ENCODE data around the gene DNAH6. TPM values are rescaled to one million over a fixed set of nuclear protein-coding genes. Genes with fewer than 3 reads are reported as not detected.

The DNAH6 gene
- total RNA-seq, 4 donors from 2014 or later = 3.2 to 9.3 (median 6.3) TPM

DNA sequence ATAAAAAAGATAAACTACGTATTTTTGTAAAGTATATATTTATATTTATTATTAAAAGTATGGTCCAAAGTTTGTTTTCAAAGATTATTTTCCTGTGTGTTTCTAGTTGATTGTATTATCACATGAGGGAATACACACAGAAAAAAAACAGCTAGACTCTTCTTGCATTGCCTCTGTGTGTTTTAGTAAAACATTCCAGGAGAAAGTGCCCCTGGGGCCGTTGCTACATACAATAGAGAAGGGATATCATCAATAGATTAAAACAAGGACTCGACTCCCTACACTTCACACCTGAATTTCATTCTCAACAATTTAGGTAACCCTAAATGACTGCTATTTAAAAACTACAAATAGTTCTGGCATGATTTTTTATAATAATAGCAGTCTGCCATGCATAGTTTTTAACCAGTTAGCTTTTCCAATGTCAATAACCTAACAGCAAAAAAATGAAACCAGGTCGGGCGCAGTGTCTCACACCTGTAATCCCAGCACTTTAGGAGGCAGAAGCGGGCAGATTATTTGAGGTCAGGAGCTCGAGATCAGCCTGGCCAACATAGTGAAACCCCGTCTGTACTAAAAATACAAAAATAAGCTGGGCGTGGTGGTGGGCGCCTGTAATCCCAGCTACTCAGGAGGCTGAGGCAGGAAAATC is 171.3 kb downstream of the DNAH6 start:
- Histone ChIP-seq H3K27ac (peak overlapping the region in 2 of 3 donors; percentile 12 to 17), H3K4me3 (replicated peaks in 1 of 3) (no peak overlapping the region), H3K36me3 (no peaks in the 10 kb centered on the region), H3K27me3 (no peaks in the 10 kb centered on the region), H3K4me1 (peaks cover 5 to 8% of the 10 kb centered on the region in 2 donors), H3K9me3 (no peaks in the 10 kb centered on the region)
- DNase-seq = no peak
- intact Hi-C loops (cut with DNase I) = no loop called here
- WGBS, 2 donors = 80 to 81% methylated on average over 10 of the region's 10 CpGs
- TF ChIP-seq, protein P1, sequence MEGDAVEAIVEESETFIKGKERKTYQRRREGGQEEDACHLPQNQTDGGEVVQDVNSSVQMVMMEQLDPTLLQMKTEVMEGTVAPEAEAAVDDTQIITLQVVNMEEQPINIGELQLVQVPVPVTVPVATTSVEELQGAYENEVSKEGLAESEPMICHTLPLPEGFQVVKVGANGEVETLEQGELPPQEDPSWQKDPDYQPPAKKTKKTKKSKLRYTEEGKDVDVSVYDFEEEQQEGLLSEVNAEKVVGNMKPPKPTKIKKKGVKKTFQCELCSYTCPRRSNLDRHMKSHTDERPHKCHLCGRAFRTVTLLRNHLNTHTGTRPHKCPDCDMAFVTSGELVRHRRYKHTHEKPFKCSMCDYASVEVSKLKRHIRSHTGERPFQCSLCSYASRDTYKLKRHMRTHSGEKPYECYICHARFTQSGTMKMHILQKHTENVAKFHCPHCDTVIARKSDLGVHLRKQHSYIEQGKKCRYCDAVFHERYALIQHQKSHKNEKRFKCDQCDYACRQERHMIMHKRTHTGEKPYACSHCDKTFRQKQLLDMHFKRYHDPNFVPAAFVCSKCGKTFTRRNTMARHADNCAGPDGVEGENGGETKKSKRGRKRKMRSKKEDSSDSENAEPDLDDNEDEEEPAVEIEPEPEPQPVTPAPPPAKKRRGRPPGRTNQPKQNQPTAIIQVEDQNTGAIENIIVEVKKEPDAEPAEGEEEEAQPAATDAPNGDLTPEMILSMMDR (IDR thresholded peaks at IDR 0.05) = no peak
- no peak for TF ChIP-seq POLR2A (IDR thresholded peaks at IDR 0.05)

DNA sequence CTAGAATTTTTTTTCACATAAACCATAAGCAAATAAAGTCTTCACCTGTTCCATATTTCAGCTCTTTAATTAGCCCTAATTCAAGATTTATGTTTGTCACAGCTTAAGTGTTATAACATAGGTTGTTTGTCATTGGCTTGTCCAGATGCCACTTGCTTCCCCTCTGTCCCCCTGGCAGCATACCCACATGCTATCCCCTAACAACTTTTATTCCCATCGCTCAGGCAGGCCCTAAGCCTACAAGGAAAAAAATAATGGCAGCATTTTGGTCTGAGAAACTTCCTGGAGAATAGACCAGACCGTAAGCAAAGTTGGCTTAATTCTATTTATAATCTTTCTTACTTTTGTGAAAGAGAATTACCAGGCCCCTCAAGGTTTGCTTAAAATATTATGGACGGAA is 173.9 kb downstream of the DNAH6 start:
- intact Hi-C loops (cut with DNase I) = no loop called here

DNA sequence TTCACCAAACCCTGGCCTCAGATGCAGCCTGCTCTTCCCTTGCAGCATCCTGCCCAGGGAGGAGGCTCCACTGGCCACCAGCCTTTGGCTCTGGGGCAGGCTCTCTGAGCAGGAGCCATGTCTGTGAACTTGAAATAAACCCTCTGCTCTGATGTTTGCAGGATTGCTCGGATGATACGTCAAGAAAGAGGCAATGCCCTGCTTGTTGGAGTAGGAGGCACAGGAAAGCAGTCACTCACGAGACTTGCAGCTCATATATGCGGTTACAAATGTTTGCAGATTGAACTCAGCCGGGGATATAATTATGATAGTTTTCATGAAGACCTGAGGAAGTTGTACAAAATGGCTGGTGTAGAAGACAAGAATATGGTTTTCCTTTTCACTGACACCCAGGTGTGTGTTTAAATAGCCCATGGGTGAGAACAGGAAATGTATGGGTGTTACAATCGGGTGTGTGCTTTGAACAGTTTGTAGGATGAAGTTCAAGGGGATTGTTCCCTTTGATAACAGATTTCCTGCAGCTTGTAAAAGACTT is 177.9 kb downstream of the DNAH6 start:
- Histone ChIP-seq H3K9me3 (no peaks in the 10 kb centered on the region), H3K4me3 (replicated peaks in 1 of 3) (no peak overlapping the region), H3K36me3 (no peaks in the 10 kb centered on the region), H3K4me1 (no peaks in the 10 kb centered on the region), H3K27me3 (no peaks in the 10 kb centered on the region), H3K27ac (no peak overlapping the region)
- 80 to 86% methylated on average over 6 of the region's 6 CpGs for WGBS, 2 donors
- TF ChIP-seq POLR2A (IDR thresholded peaks at IDR 0.05) = no peak
- TF ChIP-seq, protein P1 (IDR thresholded peaks at IDR 0.05) = no peak
- intact Hi-C loops (cut with DNase I) = no loop called here
- DNase-seq = no peak

More for the DNA sequence above, 173.9 kb downstream of the DNAH6 start:
- no peaks in the 10 kb centered on the region for H3K9me3 ChIP-seq
- no peaks in the 10 kb centered on the region for H3K27me3 ChIP-seq
- H3K4me3 ChIP-seq (replicated peaks in 1 of 3) = no peak overlapping the region
- H3K36me3 ChIP-seq = no peaks in the 10 kb centered on the region
- peaks cover 5 to 8% of the 10 kb centered on the region in 2 donors for H3K4me1 ChIP-seq
- no peak for DNase-seq
- TF ChIP-seq POLR2A (IDR thresholded peaks at IDR 0.05) = no peak
- TF ChIP-seq, protein P1 (IDR thresholded peaks at IDR 0.05) = no peak
- no peak overlapping the region for H3K27ac ChIP-seq
- WGBS, 2 donors = 93 to 95% methylated on average over 3 of the region's 3 CpGs

DNA sequence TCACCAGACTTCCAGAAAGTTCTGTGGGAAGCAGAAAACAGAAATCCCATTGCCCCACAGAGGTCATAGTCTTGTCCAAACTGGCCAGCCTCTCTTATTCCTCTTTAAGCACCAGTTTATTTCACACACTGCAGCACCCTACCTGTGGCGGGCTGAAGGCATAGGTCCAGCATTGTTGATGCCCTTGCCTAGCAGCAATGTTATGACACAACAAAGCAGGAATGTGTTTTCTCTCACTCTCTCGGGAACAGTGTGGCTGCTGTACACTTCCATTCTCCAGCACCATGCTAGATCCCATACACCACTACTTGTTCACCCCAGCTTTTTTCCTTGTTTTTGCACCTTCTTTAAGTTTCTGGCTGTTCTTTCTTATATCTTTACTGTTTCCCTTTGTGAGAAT is 181.6 kb downstream of the DNAH6 start:
- no peak for TF ChIP-seq POLR2A (IDR thresholded peaks at IDR 0.05)
- TF ChIP-seq, protein P1 (IDR thresholded peaks at IDR 0.05) = no peak
- WGBS, 2 donors = 91 to 95% methylated on average over 2 of the region's 2 CpGs
- no peaks in the 10 kb centered on the region for H3K9me3 ChIP-seq
- no peaks in the 10 kb centered on the region for H3K4me1 ChIP-seq
- DNase-seq = no peak
- H3K4me3 ChIP-seq (replicated peaks in 1 of 3) = no peak overlapping the region
- H3K27ac ChIP-seq = no peak overlapping the region
- no peaks in the 10 kb centered on the region for H3K36me3 ChIP-seq
- intact Hi-C loops (cut with DNase I) = no loop called here
- H3K27me3 ChIP-seq = no peaks in the 10 kb centered on the region

DNA sequence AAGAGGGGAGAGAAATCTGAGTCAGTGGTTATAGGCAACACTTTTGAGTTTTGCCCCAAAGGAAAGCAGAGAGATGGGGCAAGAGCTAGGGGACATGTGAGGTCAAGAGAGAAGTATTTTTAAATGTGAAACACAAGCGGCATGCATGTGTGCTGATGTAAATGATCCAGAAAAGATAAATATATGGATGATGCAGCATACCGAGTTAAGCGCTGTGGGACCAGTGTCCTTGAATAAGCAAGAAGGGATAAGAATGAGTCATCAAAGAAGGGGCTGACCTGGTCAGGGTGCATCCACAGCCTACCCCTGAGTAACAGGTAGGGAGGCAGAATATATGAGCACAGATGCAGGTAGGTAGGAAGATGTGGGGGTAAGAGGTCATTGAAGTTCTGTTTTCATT is 183.7 kb downstream of the DNAH6 start:
- intact Hi-C loops (cut with DNase I) = no loop called here
- no peak overlapping the region for H3K4me3 ChIP-seq (replicated peaks in 1 of 3)
- H3K36me3 ChIP-seq = no peaks in the 10 kb centered on the region
- no peaks in the 10 kb centered on the region for H3K4me1 ChIP-seq
- H3K9me3 ChIP-seq = no peaks in the 10 kb centered on the region
- 95 to 97% methylated on average over 3 of the region's 3 CpGs for WGBS, 2 donors
- no peak for TF ChIP-seq POLR2A (IDR thresholded peaks at IDR 0.05)
- TF ChIP-seq, protein P1 (IDR thresholded peaks at IDR 0.05) = no peak
- no peak overlapping the region for H3K27ac ChIP-seq
- no peak for DNase-seq
- H3K27me3 ChIP-seq = no peaks in the 10 kb centered on the region
